ENCODE measurements around the gene PAPSS1. TPM values are rescaled to one million over a fixed set of nuclear protein-coding genes. Genes with fewer than 3 reads are reported as not detected.

Gene PAPSS1
- polyA plus RNA-seq, 1 of the 3 experiments (the other 2 are of a cell fraction), result 70.1 TPM

DNA sequence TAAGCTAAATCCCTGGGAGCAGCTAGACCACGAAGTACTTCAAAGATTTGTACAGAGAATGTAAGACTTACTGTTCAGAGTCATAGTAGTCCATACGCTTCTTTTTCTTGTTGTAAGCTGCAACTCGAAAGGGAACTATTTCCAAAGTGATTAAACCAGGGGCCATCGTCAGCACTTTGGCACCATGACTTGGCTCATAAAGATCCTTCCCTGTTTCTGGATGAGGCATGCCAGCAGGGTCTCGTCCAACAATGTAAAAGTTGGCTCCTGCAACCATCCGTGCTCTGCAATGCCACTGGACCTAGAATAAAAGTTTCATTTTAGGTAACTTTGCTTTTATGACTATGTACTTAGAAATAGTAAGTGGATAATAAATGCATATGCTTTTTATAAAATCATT, 88.5 kb downstream of the PAPSS1 start (continued):
- TF ChIP-seq, protein P1, sequence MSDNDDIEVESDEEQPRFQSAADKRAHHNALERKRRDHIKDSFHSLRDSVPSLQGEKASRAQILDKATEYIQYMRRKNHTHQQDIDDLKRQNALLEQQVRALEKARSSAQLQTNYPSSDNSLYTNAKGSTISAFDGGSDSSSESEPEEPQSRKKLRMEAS (IDR thresholded peaks at IDR 0.05; ENCODE audit: low read depth), result no peak
- no peak for TF ChIP-seq TAF1 (IDR thresholded peaks at IDR 0.05; ENCODE audit: borderline replicate concordance, low read depth, low read length)

DNA sequence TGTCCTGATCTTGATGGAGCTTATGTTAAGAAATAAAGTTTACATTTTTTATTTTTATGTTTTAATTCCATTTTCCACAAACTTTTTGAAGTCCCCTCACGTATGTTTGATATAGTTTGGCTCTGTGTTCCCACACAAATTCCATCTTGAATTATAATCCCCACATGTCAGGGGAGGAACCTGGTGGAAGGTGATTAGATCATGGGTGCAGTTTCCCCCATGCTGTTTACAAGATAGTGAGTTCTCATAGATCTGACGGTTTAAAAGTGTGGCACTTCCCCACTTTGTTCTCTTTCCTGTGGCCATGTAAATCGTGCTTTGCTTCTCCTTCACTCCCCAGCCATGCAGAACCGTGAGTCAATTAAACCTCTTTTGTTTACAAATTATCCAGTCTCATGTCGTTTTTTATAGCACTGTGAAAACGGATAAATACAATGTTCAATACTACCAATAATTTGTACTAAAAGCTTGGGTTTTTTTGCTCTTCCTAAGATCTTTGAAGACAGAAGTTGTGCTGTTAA, 89.8 kb downstream of the PAPSS1 start:
- H3K9ac ChIP-seq, result no peak overlapping the region
- H3K27ac ChIP-seq (ENCODE audit: low read depth in 2 of 2, low read length in 1 of 2), result no peak overlapping the region
- H3K4me2 ChIP-seq, result no peak overlapping the region
- H3K36me3 ChIP-seq (replicated peaks in 1 of 2; ENCODE audit: control insufficient read depth in 1 of 2, insufficient read depth in 2 of 2, low read length in 1 of 2), result peaks cover 9 to 14% of the 10 kb centered on the region in 2 experiments
- H3K79me2 ChIP-seq (ENCODE audit: insufficient read depth), result no peaks in the 10 kb centered on the region
- H3K9me3 ChIP-seq, result no peaks in the 10 kb centered on the region
- H3K4me3 ChIP-seq (ENCODE audit: low read depth in 2 of 2, low read length in 1 of 2), result no peak overlapping the region
- TF ChIP-seq, protein P2, sequence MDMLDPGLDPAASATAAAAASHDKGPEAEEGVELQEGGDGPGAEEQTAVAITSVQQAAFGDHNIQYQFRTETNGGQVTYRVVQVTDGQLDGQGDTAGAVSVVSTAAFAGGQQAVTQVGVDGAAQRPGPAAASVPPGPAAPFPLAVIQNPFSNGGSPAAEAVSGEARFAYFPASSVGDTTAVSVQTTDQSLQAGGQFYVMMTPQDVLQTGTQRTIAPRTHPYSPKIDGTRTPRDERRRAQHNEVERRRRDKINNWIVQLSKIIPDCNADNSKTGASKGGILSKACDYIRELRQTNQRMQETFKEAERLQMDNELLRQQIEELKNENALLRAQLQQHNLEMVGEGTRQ (IDR thresholded peaks at IDR 0.05; ENCODE audit: borderline replicate concordance, low read depth, low read length), result no peak
- TF ChIP-seq FOXM1 (IDR thresholded peaks at IDR 0.05; ENCODE audit: low read depth), result no peak
- TF ChIP-seq, protein P3, sequence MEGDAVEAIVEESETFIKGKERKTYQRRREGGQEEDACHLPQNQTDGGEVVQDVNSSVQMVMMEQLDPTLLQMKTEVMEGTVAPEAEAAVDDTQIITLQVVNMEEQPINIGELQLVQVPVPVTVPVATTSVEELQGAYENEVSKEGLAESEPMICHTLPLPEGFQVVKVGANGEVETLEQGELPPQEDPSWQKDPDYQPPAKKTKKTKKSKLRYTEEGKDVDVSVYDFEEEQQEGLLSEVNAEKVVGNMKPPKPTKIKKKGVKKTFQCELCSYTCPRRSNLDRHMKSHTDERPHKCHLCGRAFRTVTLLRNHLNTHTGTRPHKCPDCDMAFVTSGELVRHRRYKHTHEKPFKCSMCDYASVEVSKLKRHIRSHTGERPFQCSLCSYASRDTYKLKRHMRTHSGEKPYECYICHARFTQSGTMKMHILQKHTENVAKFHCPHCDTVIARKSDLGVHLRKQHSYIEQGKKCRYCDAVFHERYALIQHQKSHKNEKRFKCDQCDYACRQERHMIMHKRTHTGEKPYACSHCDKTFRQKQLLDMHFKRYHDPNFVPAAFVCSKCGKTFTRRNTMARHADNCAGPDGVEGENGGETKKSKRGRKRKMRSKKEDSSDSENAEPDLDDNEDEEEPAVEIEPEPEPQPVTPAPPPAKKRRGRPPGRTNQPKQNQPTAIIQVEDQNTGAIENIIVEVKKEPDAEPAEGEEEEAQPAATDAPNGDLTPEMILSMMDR (IDR thresholded peaks at IDR 0.05), result no peak
- H3K9me2 ChIP-seq, result 0 out of 2 replicates have a peak, but pooled peaks cover 3% of the 10 kb centered on the region
- no peaks in the 10 kb centered on the region for H4K20me1 ChIP-seq (ENCODE audit: insufficient read depth)
- no peaks in the 10 kb centered on the region for H3K27me3 ChIP-seq (ENCODE audit: insufficient read depth)
- ChIA-PET POLR2A (no interaction called here), CTCF (no interaction called here)
- H2AFZ ChIP-seq (ENCODE audit: low read depth), result no peak overlapping the region
- 77% methylated on average over 6 of the region's 6 CpGs for WGBS (ENCODE audit: low lambda C conversion rate)
- no peaks in the 10 kb centered on the region for H3F3A ChIP-seq (replicated peaks; ENCODE audit: insufficient read depth)
- H3K4me1 ChIP-seq (ENCODE audit: control insufficient read depth in 1 of 2, insufficient read depth in 2 of 2, low read depth in 1 of 2, low read length in 1 of 2), result no peaks in the 10 kb centered on the region; a peak in 1 of 4 replicates
- DNase-seq, result no peak

DNA sequence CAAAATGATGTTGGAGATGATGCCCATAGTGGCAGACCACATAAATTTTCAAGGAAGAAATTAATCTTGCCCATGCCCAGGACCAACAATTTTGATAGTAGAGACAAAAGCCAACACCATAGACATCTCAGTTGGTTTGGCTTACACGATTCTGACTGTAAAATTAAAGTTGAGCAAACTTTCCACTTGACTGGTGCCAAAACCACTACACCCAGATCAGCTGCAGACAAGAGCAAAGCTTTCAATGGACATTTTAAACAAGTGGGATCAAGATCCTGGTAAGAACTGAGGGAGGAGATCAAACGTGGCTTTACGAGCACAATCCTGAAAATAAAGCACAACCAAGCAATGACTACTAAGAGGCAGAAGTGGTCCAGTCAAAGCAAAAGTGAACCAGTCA, 90.7 kb downstream of the PAPSS1 start:
- POLR2A ChIA-PET, result no interaction called here
- Histone ChIP-seq H3K4me3 (ENCODE audit: low read depth in 2 of 2, low read length in 1 of 2) (no peak overlapping the region), H2AFZ (ENCODE audit: low read depth) (no peak overlapping the region), H3F3A (replicated peaks; ENCODE audit: insufficient read depth) (no peaks in the 10 kb centered on the region), H3K4me2 (no peak overlapping the region), H3K27me3 (ENCODE audit: insufficient read depth) (no peaks in the 10 kb centered on the region), H3K27ac (ENCODE audit: low read depth in 2 of 2, low read length in 1 of 2) (no peak overlapping the region), H3K9me2 (0 out of 2 replicates have a peak, but pooled peaks cover 3% of the 10 kb centered on the region), H3K9ac (no peak overlapping the region), H3K9me3 (no peaks in the 10 kb centered on the region), H4K20me1 (ENCODE audit: insufficient read depth) (no peaks in the 10 kb centered on the region), H3K36me3 (replicated peaks in 1 of 2; ENCODE audit: control insufficient read depth in 1 of 2, insufficient read depth in 2 of 2, low read length in 1 of 2) (peaks cover 9 to 17% of the 10 kb centered on the region in 2 experiments), H3K79me2 (ENCODE audit: insufficient read depth) (no peaks in the 10 kb centered on the region), H3K4me1 (ENCODE audit: control insufficient read depth in 1 of 2, insufficient read depth in 2 of 2, low read depth in 1 of 2, low read length in 1 of 2) (no peaks in the 10 kb centered on the region; a peak in 1 of 4 replicates)
- WGBS (ENCODE audit: low lambda C conversion rate), result 90% methylated on average over 3 of the region's 3 CpGs
- no peak for DNase-seq
- CTCF ChIA-PET, result interaction anchor here (0.7 to 1.2 kb wide), 2 partner anchors 20 to 105 kb away, joined by 3 read pairs; no protein-coding TSS in a partner anchor
- TF ChIP-seq EZH2phosphoT487 (IDR thresholded peaks at IDR 0.05; ENCODE audit: borderline replicate concordance, low read depth), result no peak

All from SK-N-SH (cell line).